ENCODE measurements around the gene SLC35G6.

The SLC35G6 gene

DNA sequence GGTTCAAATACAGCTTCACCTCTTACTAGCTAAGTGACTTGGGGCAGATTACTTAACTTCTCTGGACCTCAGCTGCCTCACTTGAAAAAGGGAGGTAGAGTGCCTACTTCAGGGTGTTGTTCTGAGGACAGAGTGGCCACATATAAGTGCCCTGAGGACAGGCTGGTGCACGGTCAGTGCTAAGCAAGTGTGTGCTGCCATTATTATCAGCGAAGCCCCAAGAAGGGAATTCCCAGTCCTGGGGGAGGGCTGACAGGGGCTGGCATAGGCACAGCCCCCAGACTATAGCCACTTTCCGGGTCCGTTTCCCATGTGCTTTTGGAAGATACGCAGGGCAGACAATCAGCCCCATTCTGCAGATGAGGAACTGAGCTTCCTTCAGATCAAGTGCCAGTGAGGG is 4.3 kb upstream of the SLC35G6 start:
- peak in 1 of 10 donors; percentile 15 for DNase-seq
- intact Hi-C loops (cut with DNase I), result loop anchor here (1.0 kb wide), 1 partner anchor 9 kb away; no protein-coding TSS in a partner anchor

GRCh38 chr17:7477392-7478275 is 3.6 kb upstream of the SLC35G6 start:
- DNase-seq, result peak in 6 of 10 donors; percentile 23 to 85 (median 38)
- intact Hi-C loops (cut with DNase I), result no loop called here

DNA sequence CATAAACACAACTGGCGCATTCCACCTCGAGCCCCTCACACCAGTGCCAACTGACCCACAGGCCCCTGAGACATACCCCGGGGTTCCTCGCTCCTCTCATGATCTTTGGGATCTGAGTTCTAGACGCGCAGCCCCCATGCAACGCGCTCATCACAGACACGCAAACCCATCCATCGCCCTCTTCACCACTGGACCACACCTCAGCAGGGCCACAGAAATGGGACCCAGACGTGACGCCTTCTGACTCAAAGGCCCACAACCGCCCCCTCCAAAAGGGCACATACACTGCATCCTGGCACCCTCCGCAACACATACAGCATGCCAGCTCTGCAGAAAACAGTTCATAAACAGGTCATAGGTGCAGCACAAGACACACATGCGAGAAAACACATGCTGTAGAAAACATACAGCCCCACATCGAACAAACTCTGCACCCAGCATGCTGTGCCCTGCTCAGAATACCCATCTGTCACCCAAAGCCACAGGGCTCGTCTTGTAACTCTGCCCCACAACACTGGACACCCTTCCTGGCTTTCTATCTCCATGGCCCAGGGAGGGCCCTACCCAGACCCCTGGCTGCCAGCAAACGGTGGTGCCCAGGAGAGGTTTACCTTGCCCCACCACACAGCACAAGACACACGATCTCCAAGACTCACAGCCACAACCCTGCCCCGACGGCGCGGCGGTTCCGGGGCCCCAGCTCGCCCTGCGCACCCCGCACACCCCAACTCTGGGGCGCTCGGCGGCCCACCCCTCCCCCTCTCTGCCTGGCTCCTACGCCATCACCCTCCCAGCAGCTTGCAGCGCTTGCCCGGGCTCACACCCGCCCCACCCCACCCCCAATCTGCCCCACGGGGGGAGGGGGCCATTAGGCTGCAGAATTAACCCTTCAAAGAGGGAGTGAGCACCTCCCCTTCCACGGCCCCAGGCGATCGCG is 2.7 kb upstream of the SLC35G6 start:
- peak; percentile 45 to 91 (median 60) for DNase-seq
- intact Hi-C loops (cut with DNase I), result no loop called here

DNA sequence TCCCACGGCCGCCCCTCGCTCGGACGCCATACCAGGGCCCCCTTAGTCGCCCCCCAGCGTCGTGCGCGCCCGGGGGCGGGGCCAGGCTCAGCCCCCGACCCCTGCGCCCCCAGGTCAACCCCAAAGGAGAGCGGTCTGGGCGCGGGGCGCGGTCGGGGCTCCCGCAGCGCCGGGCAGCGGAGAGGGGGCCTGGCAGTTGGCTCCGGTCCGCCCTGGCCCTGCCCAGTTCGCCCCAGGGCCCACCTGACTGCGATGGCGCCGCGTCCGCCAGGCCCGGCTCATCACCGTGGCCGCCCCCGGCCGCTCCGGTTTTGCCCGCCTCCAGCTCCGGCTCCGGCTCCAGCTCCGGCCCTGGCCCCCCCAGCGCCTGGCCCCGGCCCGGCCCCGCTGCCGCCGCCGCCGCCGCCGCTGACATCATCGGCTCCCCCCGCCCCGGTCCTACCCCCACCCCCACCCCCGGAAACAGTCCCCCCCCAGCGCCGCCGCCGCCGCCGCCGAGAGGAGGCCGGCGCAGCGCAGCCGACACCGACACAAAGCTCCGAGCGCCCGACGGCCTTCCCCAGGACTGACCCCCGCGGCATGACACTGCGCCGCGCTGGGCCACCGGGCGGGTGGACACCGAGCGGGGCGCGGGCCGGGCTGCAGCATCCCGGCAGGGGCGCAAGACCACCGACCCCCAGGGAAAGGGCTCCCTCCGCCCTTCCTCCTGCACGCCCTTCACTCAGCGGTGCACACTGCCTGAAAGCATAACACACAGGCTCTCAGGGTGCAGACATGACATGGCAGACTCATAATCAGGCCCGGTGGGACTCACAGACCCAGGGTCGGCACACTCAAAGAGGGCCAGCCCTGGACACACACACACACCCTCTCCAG is 1.8 kb upstream of the SLC35G6 start, which contains the start of gene ZBTB4:
TSS of gene ZBTB4 (minus strand) at position 419 of the 876 bp plus-strand sequence. CDS start 12,830 bp downstream, outside the sequence.
- DNase-seq, result peak; percentile 37 to 93 (median 57)
- intact Hi-C loops (cut with DNase I), result loop anchor here (10.0 kb wide), 1 partner anchor 125 kb away; the partner anchor contains the start of genes KCTD11 and TMEM95

GRCh38 chr17:7480089-7480384 is 1.2 kb upstream of the SLC35G6 start:
- intact Hi-C loops (cut with DNase I), result loop anchor here (10.0 kb wide), 1 partner anchor 125 kb away; the partner anchor contains the start of genes KCTD11 and TMEM95

DNA sequence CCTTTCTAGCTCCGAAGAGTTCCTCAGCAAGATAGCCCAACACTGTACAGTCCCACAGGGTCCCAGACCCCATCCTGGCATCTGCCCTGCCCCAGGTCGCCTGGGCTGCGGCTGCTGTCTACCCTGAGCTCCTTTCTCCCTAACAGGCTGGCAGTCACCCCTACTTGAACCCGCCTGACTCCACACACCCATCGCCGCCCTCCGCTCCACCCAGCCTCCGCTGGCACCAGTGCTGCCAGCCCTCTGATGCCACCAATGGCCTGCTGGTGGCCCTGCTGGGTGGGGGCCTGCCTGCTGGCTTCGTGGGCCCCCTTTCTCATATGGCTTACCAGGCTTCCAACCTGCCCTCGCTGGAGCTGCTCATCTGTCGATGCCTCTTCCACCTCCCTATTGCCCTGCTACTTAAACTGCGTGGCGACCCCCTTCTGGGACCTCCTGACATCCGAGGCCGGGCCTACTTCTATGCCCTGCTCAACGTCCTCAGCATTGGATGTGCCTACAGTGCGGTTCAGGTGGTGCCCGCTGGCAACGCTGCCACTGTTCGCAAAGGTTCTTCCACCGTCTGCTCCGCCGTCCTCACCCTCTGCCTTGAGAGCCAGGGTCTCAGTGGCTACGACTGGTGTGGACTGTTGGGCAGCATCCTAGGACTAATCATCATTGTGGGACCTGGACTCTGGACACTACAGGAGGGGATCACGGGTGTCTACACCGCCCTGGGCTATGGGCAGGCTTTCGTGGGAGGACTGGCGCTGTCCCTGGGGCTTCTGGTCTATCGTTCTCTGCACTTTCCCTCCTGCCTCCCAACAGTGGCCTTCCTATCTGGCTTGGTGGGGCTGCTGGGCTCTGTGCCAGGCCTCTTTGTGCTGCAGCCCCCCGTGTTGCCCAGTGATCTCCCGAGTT is 846 bp downstream of the SLC35G6 start:
- peak in 1 of 10 donors; percentile 74 for DNase-seq
- intact Hi-C loops (cut with DNase I), result loop anchor here (10.0 kb wide), 1 partner anchor 127 kb away; the partner anchor contains the start of genes KCTD11 and TMEM95

More at GRCh38 chr17:7480089-7480384, 1.2 kb upstream of the SLC35G6 start:
- DNase-seq, result peak in 1 of 10 donors; percentile 64

- peak in 2 of 10 donors; percentile 10 to 71 for DNase-seq
- intact Hi-C loops (cut with DNase I), result loop anchor here (10.0 kb wide), 1 partner anchor 128 kb away; the partner anchor contains the start of genes KCTD11 and TMEM95
Observed at GRCh38 chr17:7482742-7483088, 1.5 kb downstream of the SLC35G6 start.

DNA sequence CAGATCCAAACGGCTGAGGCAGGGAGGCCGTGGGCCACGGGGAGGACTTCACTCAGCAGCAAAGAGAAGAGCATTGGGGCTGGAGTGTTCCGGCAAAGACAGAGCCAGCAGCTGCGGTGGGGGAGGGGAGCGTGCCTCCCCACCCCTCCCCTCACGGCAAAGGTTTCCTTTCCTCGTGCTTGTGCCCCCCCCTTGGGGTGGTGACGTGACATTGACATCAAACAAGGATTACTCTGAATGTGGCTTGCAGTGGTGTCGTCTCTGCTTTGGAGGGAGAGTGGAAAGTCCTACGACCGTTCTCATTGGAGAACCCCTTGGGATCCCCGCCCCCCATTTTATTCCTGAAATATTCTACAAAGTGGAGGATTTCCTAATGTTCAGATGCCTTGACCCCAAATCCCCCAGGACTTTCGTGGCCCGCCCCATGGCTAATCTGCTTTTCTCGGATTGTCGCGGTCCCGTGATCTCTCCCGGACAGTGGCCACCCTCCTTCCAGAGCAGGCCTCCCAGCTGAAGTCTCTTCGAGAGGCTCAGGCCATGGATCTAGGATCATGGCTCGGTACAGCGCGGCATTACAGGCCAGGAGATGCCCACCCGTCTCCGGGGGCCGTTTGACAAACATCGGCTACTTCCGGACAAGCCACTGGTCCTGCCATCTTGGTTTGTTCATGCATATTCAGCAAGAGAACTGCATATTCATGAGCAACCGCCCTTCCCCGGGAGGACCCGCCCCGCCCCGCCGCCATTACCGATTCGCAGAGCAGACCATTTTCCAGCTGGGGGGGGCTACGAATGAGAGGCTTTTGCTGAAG is 2.2 kb downstream of the SLC35G6 start:
- intact Hi-C loops (cut with DNase I), result loop anchor here (1.0 to 10.0 kb wide), 4 partner anchors 46 to 129 kb away; partner anchors contain the start of genes KCTD11, SENP3, TMEM256 and TMEM95
- DNase-seq, result peak; percentile 84 to 99 (median 94)

- DNase-seq, result peak; percentile 96 to 99 (median 98)
- intact Hi-C loops (cut with DNase I), result loop anchor here (1.0 to 10.0 kb wide), 4 partner anchors 47 to 129 kb away; partner anchors contain the start of genes KCTD11, SENP3, TMEM256 and TMEM95
Observed at GRCh38 chr17:7484067-7484918, 3.0 kb downstream of the SLC35G6 start, which contains the start of gene POLR2A. POLR2A (plus strand) TSS chr17:7484366.

GRCh38 chr17:7484919-7485377 is 3.7 kb downstream of the SLC35G6 start:
- intact Hi-C loops (cut with DNase I), result loop anchor here (1.0 to 10.0 kb wide), 4 partner anchors 48 to 130 kb away; partner anchors contain the start of genes KCTD11, SENP3, TMEM256 and TMEM95
- DNase-seq, result no peak

GRCh38 chr17:7486181-7486580 is 4.9 kb downstream of the SLC35G6 start:
- intact Hi-C loops (cut with DNase I), result loop anchor here (10.0 kb wide), 1 partner anchor 131 kb away; the partner anchor contains the start of genes KCTD11 and TMEM95
- DNase-seq, result peak in 1 of 10 donors; percentile 4

- intact Hi-C loops (cut with DNase I), result no loop called here
Observed at GRCh38 chr17:7490144-7490543, 8.9 kb downstream of the SLC35G6 start.

GRCh38 chr17:7491583-7491982 is 10.3 kb downstream of the SLC35G6 start:
- no peak for DNase-seq
- intact Hi-C loops (cut with DNase I), result no loop called here

More at GRCh38 chr17:7490144-7490543, 8.9 kb downstream of the SLC35G6 start:
- peak in 1 of 10 donors; percentile 13 for DNase-seq

GRCh38 chr17:7493941-7494340 is 12.7 kb downstream of the SLC35G6 start:
- peak in 1 of 10 donors; percentile 5 for DNase-seq
- intact Hi-C loops (cut with DNase I), result no loop called here

DNA sequence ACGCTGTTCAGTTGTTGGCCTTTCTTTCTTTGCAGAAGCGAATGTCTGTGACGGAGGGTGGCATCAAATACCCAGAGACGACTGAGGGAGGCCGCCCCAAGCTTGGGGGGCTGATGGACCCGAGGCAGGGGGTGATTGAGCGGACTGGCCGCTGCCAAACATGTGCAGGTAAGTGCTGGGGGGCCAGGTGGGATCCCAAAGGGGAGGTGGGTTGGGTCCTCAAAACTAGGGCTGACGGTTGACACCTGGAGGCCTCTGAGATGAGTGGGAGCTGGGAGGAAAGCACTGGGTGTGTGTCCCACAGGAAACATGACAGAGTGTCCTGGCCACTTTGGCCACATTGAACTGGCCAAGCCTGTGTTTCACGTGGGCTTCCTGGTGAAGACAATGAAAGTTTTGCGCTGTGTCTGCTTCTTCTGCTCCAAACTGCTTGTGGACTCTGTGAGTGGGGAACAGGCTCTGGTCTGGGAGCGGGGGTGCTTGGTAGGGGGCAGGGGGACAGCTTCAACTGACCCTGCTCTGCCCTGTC is 14.7 kb downstream of the SLC35G6 start:
- intact Hi-C loops (cut with DNase I), result no loop called here
- DNase-seq, result peak in 1 of 10 donors; percentile 75
